ENCODE data around the gene ZNF382. TPM values are rescaled to one million over a fixed set of nuclear protein-coding genes. Genes with fewer than 3 reads are reported as not detected.
"Not testable (repeated sequence)": the region's sequence is repeated elsewhere in the genome, so short reads cannot be mapped to it uniquely, and the experiment has no call there.

The ZNF382 gene
- 8.4 TPM for total RNA-seq

- peak; percentile 75 for DNase-seq (ENCODE audit: low spot score)
Measured at GRCh38 chr19:36605101-36605876, at the start of gene ZNF382. Gene ZNF382, plus strand, starts transcription at chr19:36605313. Its CDS starts 4,602 bp downstream, at chr19:36609915.

- no peak for DNase-seq (ENCODE audit: low spot score)
Measured at GRCh38 chr19:36564391-36564790, 40.7 kb upstream of the ZNF382 start.

GRCh38 chr19:36572593-36573019 is 32.5 kb upstream of the ZNF382 start:
- no peak for DNase-seq (ENCODE audit: low spot score)

- DNase-seq (ENCODE audit: low spot score), result peak; percentile 92
Measured at GRCh38 chr19:36573020-36573894, 31.9 kb upstream of the ZNF382 start, which contains the start of gene ZNF529. Gene ZNF529, minus strand, starts transcription at chr19:36573292. Its CDS starts 946 bp downstream, at chr19:36572346.

- DNase-seq (ENCODE audit: low spot score), result no peak
Measured at GRCh38 chr19:36573895-36574720, 31.0 kb upstream of the ZNF382 start.

- no peak for DNase-seq (ENCODE audit: low spot score)
Measured at GRCh38 chr19:36574741-36575140, 30.4 kb upstream of the ZNF382 start.

- DNase-seq (ENCODE audit: low spot score), result no peak
Measured at GRCh38 chr19:36577271-36577996, 27.7 kb upstream of the ZNF382 start.

GRCh38 chr19:36579255-36579654 is 25.9 kb upstream of the ZNF382 start:
- DNase-seq (ENCODE audit: low spot score), result no peak

GRCh38 chr19:36602681-36603080 is 2.4 kb upstream of the ZNF382 start:
- not testable (repeated sequence) for DNase-seq (ENCODE audit: low spot score)

GRCh38 chr19:36604656-36605100 is 435 bp upstream of the ZNF382 start:
- DNase-seq (ENCODE audit: low spot score), result peak; percentile 71

- DNase-seq (ENCODE audit: low spot score), result no peak
Measured at GRCh38 chr19:36605877-36606478, 865 bp downstream of the ZNF382 start.

- DNase-seq (ENCODE audit: low spot score), result no peak
Measured at GRCh38 chr19:36627057-36627456, 21.9 kb downstream of the ZNF382 start.

- DNase-seq (ENCODE audit: low spot score), result no peak
Measured at GRCh38 chr19:36635342-36635741, 30.2 kb downstream of the ZNF382 start.

- DNase-seq (ENCODE audit: low spot score), result no peak
Measured at GRCh38 chr19:36638862-36639510, 33.9 kb downstream of the ZNF382 start.

- DNase-seq (ENCODE audit: low spot score), result no peak
Measured at GRCh38 chr19:36646746-36647145, 41.6 kb downstream of the ZNF382 start.

- no peak for DNase-seq (ENCODE audit: low spot score)
Measured at GRCh38 chr19:36652958-36653357, 47.8 kb downstream of the ZNF382 start.

- no peak for DNase-seq (ENCODE audit: low spot score)
Measured at GRCh38 chr19:36665832-36666231, 60.7 kb downstream of the ZNF382 start.

- no peak for DNase-seq (ENCODE audit: low spot score)
Measured at GRCh38 chr19:36668646-36669045, 63.5 kb downstream of the ZNF382 start.

- no peak for DNase-seq (ENCODE audit: low spot score)
Measured at GRCh38 chr19:36672368-36672767, 67.3 kb downstream of the ZNF382 start.

GRCh38 chr19:36674201-36674600 is 69.1 kb downstream of the ZNF382 start:
- DNase-seq (ENCODE audit: low spot score), result no peak
